Middle frontal gyrus (tissue), 1 donor: Measurements from ENCODE around the gene NEU3.
"Not testable (repeated sequence)": the region's sequence is repeated elsewhere in the genome, so short reads cannot be mapped to it uniquely, and the experiment has no call there.

Experiments
- DNase-seq: peaks from one replicate; pipeline ENCODE4 v3.0.0-alpha.2; 2015; ENCODE audit warnings: low spot score; ENCODE audit errors: extremely low spot score

The NEU3 gene

DNA sequence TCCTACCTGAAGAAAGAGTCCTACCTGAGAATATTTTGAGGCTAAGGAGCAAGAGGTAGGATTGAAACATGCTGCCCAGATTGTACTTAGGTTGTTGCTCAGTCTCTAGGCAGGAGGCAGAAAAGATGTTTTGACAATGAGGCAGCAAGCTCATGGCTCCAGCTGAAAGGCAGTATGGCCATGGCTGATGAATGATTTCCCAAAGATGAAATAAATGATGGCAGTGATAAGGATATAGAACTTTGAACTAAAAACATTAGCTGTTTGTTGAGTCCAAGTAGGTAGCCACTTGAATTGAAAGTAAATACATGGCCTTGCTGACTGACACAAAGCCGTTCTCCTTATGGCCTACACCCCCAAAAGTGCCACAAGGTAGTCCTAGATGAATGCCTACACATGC is 6.8 kb upstream of the NEU3 start:
- DNase-seq, result no peak

DNA sequence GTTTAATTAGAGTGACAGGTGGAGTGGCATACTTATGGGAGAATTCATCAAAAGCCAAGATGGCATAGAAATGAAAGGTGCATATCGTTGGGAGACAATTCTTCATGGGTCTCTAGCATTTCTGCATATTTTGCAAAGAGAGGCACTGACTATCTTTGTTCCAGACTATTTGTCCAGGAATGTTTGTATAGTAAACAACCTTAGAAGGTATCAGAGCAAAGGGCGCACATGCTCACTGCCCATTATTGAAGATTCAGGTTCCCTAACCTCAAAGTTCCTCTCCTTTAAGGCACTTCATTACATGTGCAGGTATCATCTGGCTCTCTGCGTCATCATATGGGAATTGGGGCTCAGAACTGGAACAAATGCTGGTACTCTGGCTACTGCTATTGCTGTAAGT is 4.7 kb upstream of the NEU3 start:
- no peak for DNase-seq

DNA sequence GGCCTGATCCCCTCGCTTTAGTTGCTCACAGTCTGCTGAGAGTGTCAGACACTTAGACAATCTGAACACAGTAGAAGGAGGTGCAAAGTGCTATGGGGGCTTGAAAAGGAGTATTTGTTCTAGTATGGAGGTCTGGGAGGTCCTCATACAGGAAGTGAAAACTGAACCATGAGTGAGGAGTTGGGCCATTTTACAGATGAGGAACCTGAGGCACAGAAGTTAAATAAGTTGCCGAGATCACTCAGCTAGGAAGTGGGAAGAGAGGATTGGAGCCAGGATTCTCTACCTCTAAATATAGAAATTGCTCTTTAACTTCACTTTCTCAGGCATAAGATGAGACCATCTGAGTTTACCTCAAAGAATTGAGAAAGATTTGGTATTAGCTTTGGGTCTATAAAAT is 4.0 kb upstream of the NEU3 start:
- DNase-seq, result no peak

DNA sequence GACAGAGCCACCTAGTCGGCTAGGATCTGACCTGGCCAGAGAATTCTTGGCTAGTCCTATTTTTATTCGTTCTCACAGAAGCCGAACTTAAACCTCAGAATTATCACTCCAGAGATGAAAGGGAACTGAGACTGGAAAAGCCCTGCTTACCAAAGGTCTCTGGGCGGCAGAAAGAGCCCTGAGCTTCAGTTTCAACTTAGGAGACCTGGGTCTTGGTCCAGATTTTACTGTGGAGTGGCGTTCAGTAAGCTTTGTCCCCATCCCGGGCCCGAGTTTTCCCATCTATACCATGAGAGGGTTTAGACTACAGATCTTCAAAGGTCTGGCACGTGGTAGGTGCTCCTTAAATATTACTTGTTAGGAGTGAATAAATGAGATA is 516 bp downstream of the NEU3 start:
- DNase-seq, result no peak

DNA sequence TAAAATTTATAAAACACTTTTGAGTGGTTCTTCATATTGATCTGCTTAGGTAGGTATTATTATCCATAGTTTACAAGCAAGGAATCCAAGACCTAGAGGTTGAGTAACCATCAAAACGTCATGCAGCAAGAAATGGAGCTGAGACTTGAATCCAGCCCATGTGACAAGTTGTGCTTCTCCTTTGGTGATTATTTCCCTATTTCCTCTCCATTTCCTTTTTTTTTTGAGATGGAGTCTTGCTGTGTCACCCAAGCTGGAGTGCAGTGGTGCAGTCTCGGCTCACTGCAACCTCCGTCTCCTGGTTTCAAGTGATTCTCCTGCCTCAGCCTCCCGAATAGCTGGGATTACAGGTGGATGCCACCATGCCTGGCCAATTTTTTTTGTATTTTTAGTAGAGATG is 1.4 kb downstream of the NEU3 start:
- DNase-seq, result not testable (repeated sequence)

DNA sequence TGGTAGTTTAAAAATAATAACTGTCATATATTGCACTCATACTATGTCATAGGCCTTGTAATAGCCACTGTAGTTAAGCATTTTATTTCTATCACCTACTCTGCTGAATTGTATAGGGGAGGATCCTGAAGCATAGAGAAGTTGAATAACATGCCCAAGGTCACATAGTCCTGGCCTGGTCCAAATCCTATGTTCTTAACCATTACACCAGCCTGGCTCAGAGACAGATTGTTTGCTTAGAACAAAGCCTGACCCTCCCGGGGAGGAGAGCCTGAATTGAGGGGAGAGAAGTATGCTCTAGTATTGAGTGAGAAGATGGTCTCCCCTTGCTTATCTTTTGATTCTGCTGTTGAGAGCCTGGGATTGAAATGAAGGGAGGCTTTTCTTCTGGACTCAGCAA is 2.2 kb downstream of the NEU3 start:
- no peak for DNase-seq

DNA sequence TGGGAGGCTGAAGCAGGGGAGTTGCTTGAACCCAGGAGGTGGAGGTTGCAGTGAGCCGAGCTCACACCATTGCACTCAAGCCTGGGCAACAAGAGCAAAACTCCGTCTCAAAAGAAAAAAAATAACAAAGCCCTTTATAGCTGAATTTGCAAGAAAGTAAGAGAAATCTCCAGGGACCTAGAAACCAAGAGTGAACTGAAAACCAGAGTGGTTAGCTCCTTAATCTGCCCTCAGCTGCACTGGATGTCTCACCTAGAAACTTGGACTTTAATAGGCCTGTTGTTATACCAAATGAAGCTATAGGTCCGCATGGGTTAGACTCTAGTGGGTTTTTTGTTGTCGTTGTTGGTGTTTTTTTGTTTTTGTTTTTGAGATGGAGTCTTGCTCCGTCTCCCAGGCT is 4.1 kb downstream of the NEU3 start:
- no peak for DNase-seq

DNA sequence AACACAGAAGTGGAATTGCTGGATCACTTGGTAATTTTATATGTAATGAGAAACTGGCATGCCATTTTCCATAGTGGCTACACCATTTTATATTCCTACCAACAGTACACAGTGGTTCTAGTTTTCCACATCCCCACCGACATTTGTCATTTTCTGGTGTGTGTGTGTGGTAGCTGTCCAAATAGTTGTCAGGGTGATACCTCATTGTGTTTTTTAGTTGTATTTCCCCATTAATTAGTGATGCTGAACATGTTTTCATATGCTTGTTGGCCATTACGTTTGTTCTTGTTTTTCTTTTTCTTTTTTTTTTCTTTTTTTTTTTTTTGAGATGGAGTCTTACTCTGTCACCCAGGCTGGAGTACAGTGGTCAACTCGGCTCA is 12.2 kb downstream of the NEU3 start:
- DNase-seq, result no peak

DNA sequence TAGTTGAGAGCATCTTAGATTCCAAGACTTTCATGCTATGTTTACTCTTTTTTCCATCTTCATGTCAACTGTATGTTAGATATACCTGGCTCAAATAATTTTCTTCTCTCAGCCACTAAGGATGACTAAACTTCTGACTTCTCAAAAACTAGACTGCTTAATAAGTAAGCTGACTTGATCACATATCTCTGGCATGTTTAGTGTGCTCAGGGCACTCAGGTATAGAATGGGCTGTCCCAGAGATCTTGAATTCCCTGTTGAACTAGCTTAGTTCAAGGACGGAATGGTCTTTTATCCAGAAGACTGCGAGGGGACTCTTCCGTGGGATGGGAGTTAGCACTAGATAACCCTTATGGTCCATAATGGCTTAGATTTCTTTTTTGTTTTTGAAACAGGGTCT is 13.0 kb downstream of the NEU3 start:
- no peak for DNase-seq

DNA sequence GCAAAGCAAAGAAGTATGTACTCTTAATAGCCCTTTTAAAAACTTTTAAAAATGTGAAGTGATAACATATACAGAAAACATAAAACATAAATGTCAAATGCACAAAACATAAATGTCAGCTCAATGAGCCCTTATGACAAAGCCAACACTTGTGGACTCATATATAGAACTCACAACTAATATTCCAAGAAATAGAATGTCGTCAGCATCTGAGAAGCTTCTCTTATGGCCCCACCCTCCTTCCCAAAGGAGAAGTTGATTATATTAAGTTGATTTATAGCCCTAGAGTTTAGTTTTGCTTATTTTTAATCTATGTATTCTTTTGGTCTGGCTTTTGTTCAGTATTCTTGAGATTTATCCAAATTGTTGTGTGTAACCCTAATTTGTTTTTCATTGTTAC is 13.8 kb downstream of the NEU3 start:
- DNase-seq, result no peak

DNA sequence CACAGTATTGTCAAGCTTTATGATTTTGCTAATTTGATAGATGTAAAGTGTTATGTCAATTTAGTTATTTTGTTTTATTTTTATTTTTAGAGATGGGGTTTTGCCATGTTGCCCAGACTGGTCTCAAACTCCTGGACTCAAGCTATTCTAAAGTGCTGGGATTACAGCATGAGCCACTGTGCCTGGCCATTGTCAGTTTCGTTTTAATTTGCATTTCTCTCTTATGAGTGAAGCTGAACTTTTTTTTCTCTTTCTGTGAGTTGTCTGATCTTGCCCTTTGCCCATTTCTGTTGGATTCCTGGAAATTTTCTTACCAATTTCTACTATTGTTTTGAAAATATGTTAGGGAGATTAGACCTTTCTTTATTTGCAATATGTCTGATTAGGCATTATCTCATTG is 15.5 kb downstream of the NEU3 start:
- DNase-seq, result no peak

DNA sequence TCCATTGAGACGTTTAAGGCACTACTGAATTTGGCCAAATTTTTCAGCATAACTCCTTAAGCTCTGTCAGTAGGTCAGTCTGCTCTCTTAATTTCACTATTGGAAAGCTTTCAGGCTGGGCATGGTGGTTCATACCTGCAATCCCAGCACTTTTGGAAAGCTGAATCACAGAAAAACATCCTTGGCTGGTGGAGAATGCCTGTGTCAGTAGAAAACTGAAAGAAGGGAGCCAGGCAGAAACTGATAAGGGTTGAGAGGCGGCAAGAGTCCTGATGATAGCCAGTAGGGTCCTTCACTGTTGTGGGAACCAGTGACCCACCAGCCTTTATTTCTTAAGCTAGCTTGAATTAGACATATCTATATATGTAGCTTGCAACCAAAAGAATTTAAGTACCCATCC is 22.6 kb downstream of the NEU3 start:
- no peak for DNase-seq

DNA sequence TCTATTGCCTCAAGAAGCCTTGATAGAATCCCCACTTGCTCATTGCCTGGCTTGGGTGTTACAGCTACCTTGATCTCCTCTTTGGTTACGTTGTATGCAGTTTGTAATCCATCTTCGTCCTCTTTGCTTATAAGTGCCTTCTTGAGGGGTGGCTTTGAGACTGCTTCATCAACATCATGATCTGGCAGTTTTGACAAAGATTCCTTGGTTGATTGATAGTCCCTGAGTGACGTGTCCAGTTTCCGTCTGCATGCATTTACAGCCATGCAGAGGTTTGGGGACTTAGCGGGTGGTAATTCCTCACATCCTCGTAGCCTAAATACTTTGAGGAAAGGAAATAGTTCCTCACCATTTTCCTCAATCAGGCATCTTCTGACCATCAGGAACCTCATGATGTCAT is 23.1 kb downstream of the NEU3 start:
- no peak for DNase-seq

DNA sequence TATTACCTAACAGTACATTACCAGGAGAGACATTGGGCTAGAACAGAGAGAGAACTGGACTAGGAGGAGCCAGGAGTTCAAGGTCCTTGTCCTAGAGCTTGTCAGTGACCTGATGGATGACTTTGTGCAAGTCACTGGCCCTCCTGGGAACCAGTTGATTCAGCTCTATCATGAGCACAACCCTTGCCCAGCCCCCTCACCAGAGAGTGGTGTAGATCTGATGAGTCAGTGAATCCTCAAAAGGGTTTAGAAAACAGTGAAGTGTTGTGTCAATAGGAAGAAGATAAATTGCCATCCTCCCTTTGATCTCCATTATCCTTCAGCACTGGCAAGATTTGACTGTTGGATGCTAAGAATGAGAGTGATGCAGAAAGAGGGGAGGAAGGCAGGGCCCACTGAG is 24.3 kb downstream of the NEU3 start:
- DNase-seq, result no peak

DNA sequence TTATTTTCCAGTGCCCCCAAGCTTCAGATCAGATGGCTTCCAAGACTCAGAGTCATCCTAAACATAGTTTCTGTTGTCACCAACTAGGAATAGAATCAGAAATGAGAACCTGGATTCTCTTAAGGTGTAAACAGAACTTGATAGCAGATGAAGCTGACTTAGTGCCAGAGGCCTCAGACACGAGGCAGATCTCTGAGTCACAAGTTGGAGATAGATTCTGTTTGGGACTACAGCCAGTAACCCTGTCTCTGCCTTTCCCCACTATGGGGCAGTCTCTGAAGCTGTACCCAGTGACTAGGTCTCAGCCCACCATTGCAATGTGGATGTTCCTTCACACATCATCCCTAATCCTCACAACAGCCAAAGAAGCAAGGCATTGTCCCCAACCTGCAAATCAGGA is 25.4 kb downstream of the NEU3 start:
- DNase-seq, result no peak

DNA sequence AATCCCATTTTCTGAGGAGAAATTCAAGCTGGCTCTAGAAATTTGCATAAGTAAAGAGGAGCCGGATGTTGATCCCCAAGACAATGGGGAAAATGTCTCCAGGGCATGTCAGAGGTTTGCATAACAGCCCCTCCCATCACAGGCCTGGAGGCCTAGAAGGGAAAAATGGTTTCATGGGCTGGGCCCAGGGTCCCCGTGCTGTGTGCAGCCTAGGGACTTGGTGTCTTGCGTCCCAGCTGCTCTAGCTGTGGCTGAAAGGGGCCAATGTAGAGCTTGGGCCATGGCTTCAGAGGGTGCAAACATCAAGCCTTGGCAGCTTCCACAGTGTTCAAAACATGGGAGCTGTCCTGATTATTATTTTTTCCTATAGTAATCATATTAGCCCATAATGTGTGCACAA is 30.5 kb downstream of the NEU3 start:
- DNase-seq, result not testable (repeated sequence)

DNA sequence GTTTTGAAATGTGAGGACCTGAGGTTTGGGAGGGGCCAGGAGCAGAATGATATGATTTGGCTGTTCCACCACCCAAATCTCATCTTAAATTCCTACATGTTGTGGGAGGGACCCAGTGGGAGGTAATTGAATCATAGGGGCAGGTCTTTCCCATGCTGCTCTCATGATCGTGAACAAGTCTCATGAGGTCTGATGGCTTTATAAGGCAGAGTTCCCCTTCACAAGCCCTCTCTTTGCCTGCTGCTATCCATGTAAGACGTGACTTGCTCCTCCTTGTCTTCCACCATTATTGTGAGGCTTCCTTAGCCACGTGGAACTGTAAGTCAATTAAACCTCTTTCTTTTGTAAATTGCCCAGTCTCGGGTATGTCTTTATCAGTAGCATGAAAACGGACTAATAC is 31.6 kb downstream of the NEU3 start:
- not testable (repeated sequence) for DNase-seq

DNA sequence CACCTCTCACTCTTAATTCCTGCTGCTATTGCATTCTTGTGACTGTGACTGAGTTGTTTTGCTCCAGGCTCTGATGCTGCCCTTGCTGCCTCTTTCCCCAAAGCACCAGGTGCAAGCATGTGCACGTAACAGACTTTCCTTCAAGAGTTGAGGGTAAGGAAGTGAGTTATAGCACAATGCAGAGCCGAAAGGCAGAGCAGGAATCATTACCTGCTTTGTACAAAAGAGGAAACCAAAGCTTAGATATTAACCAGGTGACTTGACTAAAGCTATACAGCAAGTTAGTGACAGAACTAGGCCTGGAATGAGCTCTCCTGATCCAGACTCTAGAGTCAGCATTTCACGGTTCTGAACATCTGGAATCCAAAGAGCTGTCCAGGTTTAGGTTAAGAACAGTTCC is 33.6 kb downstream of the NEU3 start:
- DNase-seq, result no peak

DNA sequence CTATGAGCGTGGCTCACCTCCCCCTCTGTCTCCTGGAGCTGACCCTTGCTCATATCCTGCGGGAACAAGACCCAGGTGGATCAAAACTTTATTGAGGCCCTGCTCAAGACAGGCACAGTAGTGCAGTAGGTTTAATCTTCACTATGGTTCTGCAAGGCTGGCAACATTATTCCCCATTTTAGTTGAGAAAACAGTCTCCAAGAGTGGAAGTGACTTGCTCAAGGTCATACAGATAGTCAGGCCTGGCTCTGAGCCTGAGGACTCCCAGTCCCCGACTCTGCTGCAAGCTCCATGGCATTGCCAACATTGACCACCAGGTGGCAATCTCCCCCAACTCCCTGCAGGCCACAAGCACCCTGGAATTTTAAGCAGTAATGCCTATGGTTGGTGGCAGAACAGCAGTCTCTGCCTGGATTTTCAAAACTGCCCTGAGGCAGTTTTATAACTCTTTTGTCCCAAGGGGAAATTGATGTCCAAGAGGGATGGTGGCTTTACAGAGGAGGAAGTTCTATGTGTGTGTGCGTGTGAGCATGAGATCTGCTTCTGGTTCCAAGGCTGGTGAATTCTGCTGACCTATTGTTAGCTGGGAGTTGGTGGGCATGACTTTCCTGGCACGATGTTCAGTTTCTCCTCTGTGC is 34.1 kb downstream of the NEU3 start:
- DNase-seq, result peak; percentile 80

DNA sequence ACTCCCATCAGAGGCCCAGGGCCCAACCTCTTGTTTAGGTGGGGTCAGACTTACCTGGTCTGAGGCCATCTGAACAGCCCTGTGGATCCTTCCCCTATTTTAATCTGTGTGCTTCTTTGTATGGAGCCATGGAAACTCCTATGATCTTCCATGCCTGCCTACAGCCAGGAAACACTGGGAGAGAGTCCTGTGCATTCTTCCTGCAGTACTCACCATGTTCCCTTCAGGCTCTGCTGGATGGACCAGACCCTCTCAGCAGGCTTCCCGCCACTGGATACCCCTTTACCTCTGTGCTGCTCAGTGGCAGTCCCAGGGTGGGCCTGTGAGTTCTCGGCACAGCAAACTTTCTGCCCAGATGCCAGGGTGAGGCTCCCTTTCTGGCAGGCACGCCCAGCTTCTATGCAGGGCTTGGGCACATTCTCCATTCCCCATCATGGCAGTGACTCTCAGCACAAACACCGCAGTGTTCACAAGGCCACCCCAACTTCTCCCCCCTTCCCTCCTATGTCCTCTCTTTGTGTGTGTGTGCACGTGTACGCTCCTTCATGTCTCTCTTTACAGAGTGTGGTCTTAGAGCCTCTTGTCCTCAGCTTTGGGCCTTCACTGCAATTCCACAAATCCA is 34.8 kb downstream of the NEU3 start:
- DNase-seq, result no peak

DNA sequence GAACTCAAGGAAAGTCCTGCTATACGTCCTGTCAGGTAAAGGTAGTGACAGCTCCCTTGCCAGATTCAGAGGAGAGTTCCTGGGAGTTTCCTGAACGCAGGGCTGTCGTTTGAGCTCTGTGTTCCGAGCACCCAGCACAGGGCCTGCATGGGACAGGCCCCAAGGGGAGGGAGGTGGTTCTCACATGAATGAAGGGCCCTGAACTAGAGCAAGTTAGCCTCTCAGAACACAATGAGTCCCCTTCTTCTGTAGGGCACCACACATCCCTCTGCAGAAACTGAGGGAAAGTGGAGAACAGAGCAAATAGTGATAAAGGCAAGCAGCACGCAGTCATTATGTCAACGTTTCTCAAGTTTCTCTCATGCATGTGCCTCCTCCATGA is 35.3 kb downstream of the NEU3 start:
- no peak for DNase-seq

DNA sequence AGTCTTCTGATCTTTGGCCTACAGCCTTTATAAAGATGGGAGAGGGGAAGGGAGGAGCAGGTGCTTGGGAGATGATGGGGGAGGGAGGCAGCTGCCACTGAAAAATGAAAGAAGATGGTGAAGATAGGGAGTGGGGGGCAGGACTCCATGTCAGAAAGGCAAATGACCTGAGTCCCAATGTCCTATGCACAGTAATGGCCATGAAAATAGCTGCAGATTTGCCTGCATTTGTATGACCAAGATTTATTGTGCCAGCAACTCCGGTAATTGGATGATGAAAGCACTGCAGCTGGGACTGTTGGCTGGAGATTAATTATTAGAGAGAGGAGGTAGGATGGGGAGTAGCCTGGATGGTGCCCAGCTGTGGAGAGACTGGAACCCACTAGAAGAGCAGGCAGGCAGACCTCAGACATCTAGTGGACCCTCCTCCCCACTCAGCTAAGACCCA is 36.1 kb downstream of the NEU3 start:
- no peak for DNase-seq

DNA sequence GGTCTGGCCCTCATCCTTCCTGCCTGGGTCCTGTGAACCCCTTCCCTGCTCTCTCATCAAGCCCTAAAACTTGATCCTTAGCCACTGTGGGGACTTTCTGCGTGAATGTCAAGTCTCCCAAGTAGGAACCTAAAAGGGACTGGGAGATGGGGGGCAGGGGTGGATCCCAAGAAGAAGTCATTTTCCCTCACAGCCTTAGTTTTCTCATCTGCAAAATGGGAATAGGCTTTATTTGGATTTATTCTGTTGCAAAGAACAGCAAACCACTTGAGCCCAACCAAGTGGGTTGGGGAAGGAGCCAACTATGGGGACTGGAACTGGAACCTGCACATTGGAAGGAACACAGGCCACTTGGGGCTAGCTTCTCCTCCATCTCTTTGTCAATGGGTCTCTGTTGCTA is 36.8 kb downstream of the NEU3 start:
- no peak for DNase-seq

DNA sequence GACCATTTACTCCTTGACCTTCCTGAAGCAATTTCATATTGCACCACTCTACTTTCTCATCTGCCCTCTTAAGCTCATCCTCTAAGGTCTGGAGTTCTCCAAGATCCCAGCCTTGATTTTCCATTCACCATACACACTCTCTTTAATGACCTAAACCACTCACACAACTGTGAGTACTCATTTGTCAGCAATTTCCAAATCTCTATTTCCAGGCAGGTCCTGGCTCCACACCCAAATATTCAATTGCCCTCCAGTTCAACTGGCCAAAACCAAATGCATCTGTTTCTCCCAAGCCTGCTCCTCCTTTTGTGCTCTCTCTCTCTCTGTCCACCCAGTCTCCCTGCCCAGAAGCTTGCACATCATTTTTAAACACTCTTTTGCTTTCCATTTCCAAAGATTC is 39.6 kb downstream of the NEU3 start:
- DNase-seq, result no peak
